IPS DF 6.9 (cell line): Measurements from ENCODE around the gene P4HTM.

Experiments used
- DNase-seq: peaks from one replicate; pipeline ENCODE4 v3.0.0-alpha.2; 2013; ENCODE audit warnings: low read depth, low spot score
- H3K27ac ChIP-seq: one replicate; pipeline ENCODE4 v1.5.1; 2013; ENCODE audit warnings: low read length, control low read depth
- H3K27me3 ChIP-seq: 2 replicates; pipeline ENCODE4 v1.6.1; 2013; ENCODE audit warnings: mild to moderate bottlenecking, low read length; ENCODE audit not compliant: control insufficient read depth, insufficient read depth
- H3K36me3 ChIP-seq: 2 replicates; pipeline ENCODE4 v1.6.1; 2013; ENCODE audit warnings: low read length; ENCODE audit not compliant: control insufficient read depth, insufficient read depth
- H3K4me1 ChIP-seq: 2 replicates; pipeline ENCODE4 v1.6.1; 2013; ENCODE audit warnings: low read length; ENCODE audit not compliant: control insufficient read depth, insufficient read depth
- H3K4me3 ChIP-seq: 2 replicates; pipeline ENCODE4 v1.5.1; 2013; ENCODE audit warnings: mild to moderate bottlenecking, low read length
- H3K9me3 ChIP-seq: 2 replicates; pipeline ENCODE4 v1.6.1; 2013; ENCODE audit warnings: low read length, inconsistent platforms; ENCODE audit not compliant: control insufficient read depth, insufficient read depth
- WGBS: extraction: QIAGEN DNeasy Blood & Tissue Kit; methylation state at CpG from one replicate; pipeline ENCODE4 v1.1.7; 2013; ENCODE audit warnings: mixed read lengths, missing lambda C conversion rate; ENCODE audit not compliant: insufficient read length, insufficient coverage; 5-methylcytosine and 5-hydroxymethylcytosine counted together

Gene P4HTM

GRCh38 chr3:48997714-48998637 is 7.9 kb downstream of the P4HTM start:
- Histone ChIP-seq H3K27ac (no peak overlapping the region), H3K4me1 (peaks cover 3% of the 10 kb centered on the region), H3K27me3 (no peaks in the 10 kb centered on the region), H3K36me3 (no peaks in the 10 kb centered on the region), H3K9me3 (no peaks in the 10 kb centered on the region), H3K4me3 (no peak overlapping the region)
- WGBS: no CpG with 5 or more reads among the region's 20 CpGs
- DNase-seq: no peak

GRCh38 chr3:48999085-48999858 is 9.2 kb downstream of the P4HTM start:
- no CpG with 5 or more reads among the region's 8 CpGs for WGBS
- Histone ChIP-seq H3K9me3 (no peaks in the 10 kb centered on the region), H3K27ac (no peak overlapping the region), H3K27me3 (no peaks in the 10 kb centered on the region), H3K36me3 (no peaks in the 10 kb centered on the region), H3K4me1 (peaks cover 3% of the 10 kb centered on the region), H3K4me3 (no peak overlapping the region)
- DNase-seq: no peak

- Histone ChIP-seq H3K4me1 (peaks cover 3% of the 10 kb centered on the region), H3K27ac (no peak overlapping the region), H3K27me3 (no peaks in the 10 kb centered on the region), H3K9me3 (no peaks in the 10 kb centered on the region), H3K36me3 (no peaks in the 10 kb centered on the region), H3K4me3 (no peak overlapping the region)
- no CpG with 5 or more reads among the region's 6 CpGs for WGBS
- DNase-seq: no peak
Measured at GRCh38 chr3:49001155-49001554, 11.1 kb downstream of the P4HTM start.

GRCh38 chr3:49004352-49005302 is 14.6 kb downstream of the P4HTM start:
- Histone ChIP-seq H3K36me3 (no peaks in the 10 kb centered on the region), H3K27ac (no peak overlapping the region), H3K27me3 (no peaks in the 10 kb centered on the region), H3K4me1 (peaks cover 4% of the 10 kb centered on the region; the same call in 1 of the 2 replicates), H3K9me3 (no peaks in the 10 kb centered on the region), H3K4me3 (no peak overlapping the region)
- no CpG with 5 or more reads among the region's 16 CpGs for WGBS
- DNase-seq: no peak

- WGBS: no CpG with 5 or more reads among the region's 3 CpGs
- DNase-seq: no peak
- H3K9me3 ChIP-seq: no peaks in the 10 kb centered on the region
- H3K4me3 ChIP-seq: no peak overlapping the region
- H3K27ac ChIP-seq: no peak overlapping the region
- no peaks in the 10 kb centered on the region for H3K27me3 ChIP-seq
- H3K36me3 ChIP-seq: no peaks in the 10 kb centered on the region
- H3K4me1 ChIP-seq: peaks cover 4% of the 10 kb centered on the region; the same call in 1 of the 2 replicates
Measured at GRCh38 chr3:49005303-49005680, 15.3 kb downstream of the P4HTM start.

GRCh38 chr3:49005998-49006397 is 16.0 kb downstream of the P4HTM start:
- peaks cover 4% of the 10 kb centered on the region; the same call in 1 of the 2 replicates for H3K4me1 ChIP-seq
- no peak overlapping the region for H3K4me3 ChIP-seq
- no peaks in the 10 kb centered on the region for H3K27me3 ChIP-seq
- no peak for DNase-seq
- WGBS: no CpG with 5 or more reads among the region's 5 CpGs
- H3K27ac ChIP-seq: no peak overlapping the region
- no peaks in the 10 kb centered on the region for H3K9me3 ChIP-seq
- no peaks in the 10 kb centered on the region for H3K36me3 ChIP-seq

- Histone ChIP-seq H3K27ac (no peak overlapping the region), H3K9me3 (no peaks in the 10 kb centered on the region), H3K36me3 (no peaks in the 10 kb centered on the region), H3K27me3 (no peaks in the 10 kb centered on the region), H3K4me1 (peaks cover 4% of the 10 kb centered on the region; the same call in 1 of the 2 replicates), H3K4me3 (peak overlapping the region; percentile 70; the same call in 1 of the 2 replicates)
- DNase-seq: no peak
- no CpG with 5 or more reads among the region's 32 CpGs for WGBS
Measured at GRCh38 chr3:49006408-49007067, 16.5 kb downstream of the P4HTM start.

- DNase-seq: peak; percentile 96
- no peak within 1 kb of the TSS for H3K27ac ChIP-seq
- no peaks in the 10 kb centered on the region for H3K9me3 ChIP-seq
- H3K27me3 ChIP-seq: no peaks in the 10 kb centered on the region
- H3K36me3 ChIP-seq: peaks cover 5% of the 10 kb centered on the region
- no CpG with 5 or more reads among the region's 65 CpGs for WGBS
- peak within 1 kb of the TSS; percentile 70 for H3K4me3 ChIP-seq
- H3K4me1 ChIP-seq: peaks cover 4% of the 10 kb centered on the region; the same call in 1 of the 2 replicates
Measured at GRCh38 chr3:49007068-49007770, 17.2 kb downstream of the P4HTM start, which contains the start of gene WDR6. Gene WDR6 (plus strand): TSS chr3:49007391. CDS start chr3:49007432, 41 bp downstream.
